ENCODE results near the gene FKRP.
"Not testable (repeated sequence)": the region's sequence is repeated elsewhere in the genome, so short reads cannot be mapped to it uniquely, and the experiment has no call there.

Gene FKRP

DNA sequence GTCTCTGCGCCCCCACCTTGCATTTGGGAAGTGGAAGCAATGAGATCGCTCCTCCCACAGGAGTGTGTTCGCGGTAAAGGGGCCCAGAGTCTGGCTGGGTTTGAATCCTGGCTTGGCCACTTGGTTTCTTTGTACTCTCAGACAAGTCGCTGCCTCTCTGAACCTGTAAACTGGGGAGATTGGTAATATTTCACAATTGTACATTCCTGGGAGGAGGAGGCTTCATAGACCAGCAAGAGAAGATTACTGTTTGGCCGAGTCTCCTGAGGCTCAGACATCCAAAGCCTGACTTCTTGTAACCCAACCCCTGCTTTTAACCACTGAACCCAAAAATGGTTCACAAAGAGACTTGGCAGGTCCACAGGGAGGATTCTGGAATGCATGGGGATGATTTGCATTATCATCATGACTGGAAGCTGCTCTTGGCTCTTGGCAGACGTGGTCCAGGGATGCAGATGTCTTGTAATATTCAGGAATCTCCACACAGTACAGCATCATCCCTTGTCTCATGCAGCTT lies 14.0 kb downstream of the FKRP start:
- DNase-seq, result peak; percentile 47

DNA sequence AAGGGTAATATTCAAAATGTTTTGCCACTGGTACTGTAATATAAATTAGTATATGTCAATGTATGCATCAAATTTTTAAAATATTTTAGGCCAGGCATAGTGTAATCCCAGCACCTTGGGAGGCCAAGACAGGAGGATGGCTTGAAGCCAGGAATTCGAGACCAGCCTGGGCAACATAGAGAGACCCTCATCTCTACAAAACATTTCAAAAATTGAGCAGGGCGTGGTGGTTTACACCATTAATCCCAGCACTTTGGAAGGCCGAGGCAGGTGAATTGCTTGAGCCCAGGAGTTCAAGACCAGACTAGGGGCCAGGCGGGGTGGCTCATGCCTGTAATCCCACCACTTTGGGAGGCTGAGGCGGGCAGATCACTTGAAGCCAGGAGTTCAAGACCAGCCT lies 14.5 kb downstream of the FKRP start:
- no peak for DNase-seq

DNA sequence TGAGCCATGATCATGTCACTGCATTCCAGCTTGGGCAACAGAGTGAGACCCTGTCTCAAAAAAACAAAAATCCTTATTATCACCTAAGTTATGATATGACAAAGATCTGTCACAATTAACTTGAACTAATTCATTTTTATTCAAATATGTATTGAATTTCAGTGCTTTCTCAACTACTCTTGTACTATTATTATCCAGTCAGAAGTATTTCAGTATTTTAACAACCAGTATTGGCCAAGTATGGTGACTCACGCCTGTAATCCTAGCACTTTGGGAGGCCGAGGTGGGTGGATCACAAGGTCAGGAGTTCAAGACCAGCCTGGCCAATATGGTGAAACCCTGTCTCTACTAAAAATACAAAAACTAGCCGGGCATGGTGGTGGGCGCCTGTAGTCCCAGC lies 15.0 kb downstream of the FKRP start:
- DNase-seq, result not testable (repeated sequence)

DNA sequence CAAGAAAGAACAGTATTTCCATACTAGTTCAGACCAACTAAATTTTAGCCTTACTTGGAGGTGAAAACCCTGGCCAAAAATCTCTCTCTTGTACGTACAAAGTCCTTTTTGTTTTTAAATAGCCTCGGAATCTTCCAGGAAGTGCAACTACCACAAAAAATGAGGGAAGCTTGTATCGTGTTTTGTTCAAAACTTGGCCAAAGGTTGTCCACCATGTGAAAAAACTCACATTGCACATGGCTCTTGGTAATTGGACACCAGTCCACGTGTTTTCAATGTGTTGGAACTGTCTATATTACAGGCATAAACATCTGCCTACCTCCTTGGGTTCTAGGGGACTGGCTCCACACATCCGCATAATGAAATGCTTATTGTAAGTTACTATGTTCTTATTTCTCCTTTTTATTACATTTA lies 15.6 kb downstream of the FKRP start:
- no peak for DNase-seq

DNA sequence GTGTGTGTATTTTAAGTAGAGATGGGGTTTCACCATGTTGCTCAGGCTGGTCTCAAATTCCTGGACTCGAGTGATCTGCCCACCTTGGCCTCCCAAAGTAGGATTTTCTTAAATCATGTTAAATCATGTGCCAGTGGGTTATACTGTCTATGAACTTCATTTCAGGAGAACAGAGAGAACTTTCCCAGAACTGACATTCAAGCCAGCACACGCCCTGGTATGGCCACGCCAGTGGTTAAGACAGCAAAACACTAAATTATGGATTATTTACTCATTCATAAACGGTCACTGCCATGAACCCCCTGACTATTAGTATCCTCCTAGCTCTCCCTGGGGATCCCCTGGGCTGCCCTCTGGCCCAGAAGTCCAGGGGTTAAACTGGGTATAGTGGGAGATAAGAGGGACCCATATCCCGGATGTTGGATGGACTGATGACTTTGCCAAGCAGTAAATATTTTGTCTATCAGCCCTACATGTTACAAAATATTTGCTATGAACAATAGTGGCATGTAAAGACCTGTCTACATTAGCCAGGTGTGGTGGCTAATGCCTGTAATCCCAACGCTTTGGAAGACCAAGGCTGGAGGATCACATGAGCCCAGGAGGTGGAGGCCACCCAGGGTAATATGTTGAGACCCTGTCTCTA lies 16.5 kb downstream of the FKRP start:
- DNase-seq, result no peak

DNA sequence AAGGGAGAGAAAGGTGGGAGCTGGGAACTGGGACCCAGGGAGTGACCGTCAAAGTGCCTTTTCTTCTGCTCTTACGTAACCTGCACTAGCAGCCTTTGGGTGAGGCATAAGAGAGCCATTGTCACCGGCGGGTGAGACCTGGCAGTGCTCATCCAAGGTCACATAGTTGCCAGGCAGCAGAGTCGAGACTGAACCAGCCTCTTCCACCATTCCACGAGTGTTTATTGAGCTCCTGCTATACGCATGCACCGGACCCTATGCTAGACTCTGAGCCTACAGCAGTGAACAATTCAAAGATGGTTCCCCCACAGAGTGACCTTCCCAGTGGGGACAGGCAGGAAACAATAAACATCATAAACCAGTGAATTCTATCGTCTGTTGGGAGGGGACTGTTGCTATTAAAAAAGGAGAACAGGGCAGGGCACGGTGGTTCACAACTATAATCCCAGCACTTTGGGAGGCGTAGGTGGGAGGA lies 19.0 kb downstream of the FKRP start:
- DNase-seq, result no peak

GRCh38 chr19:46766569-46767317 lies 20.9 kb downstream of the FKRP start:
- no peak for DNase-seq

- DNase-seq, result not testable (repeated sequence)
Observed at GRCh38 chr19:46768746-46769145, 22.9 kb downstream of the FKRP start.

DNA sequence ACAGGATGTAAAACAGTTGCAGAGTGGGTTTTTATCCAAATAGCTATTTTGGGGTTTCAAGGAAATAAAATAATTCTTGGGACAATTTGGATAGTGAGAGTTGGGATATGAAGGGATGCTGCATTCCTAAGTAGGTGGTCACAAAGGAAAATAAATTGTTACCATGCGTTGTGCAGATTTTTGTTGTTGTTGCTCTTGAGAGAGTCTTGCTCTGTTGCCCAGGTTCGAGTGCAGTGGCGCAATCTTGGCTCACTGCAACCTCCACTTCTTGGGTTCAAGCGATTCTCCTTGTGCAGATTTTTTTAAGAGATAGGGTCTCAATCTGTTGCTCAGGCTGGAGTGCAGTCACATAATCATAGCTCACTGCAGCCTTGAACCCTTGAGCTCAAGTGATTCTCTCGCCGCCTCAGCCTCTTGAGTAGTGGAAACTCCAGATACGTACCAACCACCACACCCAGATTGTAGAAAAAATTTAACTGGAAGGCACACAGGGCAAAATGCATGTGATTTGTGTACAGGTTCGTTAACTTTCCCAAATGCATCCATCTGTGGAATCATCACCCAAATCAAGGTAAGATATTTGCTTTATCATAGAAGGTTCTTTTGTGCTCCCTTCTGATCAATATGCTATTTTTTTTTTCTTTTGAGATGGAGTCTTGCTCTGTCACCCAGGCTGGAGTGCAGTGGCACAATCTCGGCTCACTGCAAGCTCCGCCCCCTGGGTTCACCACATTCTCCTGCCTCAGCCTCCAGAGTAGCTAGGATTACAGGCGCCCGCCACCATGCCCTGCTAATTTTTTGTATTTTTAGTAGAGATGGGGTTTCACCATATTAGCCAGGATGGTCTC lies 26.5 kb downstream of the FKRP start:
- DNase-seq, result no peak

- DNase-seq, result no peak
Observed at GRCh38 chr19:46773018-46773399, 27.2 kb downstream of the FKRP start.

- no peak for DNase-seq
Observed at GRCh38 chr19:46775642-46776258, 29.9 kb downstream of the FKRP start.

DNA sequence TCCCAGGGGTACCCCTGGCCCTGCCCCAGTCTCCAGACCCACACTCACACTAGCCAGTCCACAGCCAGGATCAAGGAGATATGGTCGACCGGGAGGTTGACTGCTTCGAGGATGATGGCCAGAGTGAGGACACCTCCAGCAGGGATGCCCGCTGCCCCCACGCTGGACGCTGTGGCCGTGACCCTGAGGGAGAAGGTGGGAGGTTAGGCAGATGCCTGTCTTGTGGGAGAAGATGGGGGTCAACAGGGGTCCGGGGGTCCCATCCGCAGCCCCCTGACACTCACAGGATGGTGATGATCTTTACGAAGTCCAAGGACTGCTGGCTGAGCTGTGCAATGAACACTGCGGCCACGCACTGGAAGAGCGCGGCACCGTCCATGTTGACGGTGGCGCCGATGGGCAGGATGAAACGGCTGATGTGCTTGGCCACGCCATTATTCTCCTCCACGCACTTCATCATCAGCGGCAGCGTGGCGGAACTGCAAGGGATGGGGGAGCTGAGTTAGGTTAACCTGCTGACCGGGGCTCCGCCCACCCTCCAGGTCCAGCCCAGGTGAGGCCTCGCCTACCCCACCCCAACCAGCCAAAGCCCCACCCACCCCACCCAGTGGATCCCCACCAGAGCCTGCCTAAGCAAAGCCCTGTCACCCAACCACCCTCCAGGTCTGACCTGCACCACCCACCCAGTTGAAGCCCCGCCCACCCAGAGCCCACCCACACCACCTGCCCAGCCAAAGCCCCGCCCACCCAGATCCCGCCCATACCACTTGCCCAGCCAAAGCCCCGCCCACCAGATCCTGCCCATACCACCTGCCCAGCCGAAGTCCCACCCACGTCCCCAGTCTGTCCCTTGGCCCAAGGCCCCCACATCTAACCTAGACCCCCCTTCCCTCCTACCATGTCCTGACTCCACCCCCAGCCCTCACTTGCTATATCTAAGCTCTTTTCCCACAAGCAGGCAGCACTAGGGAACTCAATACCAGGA lies 31.4 kb downstream of the FKRP start:
- no peak for DNase-seq

DNA sequence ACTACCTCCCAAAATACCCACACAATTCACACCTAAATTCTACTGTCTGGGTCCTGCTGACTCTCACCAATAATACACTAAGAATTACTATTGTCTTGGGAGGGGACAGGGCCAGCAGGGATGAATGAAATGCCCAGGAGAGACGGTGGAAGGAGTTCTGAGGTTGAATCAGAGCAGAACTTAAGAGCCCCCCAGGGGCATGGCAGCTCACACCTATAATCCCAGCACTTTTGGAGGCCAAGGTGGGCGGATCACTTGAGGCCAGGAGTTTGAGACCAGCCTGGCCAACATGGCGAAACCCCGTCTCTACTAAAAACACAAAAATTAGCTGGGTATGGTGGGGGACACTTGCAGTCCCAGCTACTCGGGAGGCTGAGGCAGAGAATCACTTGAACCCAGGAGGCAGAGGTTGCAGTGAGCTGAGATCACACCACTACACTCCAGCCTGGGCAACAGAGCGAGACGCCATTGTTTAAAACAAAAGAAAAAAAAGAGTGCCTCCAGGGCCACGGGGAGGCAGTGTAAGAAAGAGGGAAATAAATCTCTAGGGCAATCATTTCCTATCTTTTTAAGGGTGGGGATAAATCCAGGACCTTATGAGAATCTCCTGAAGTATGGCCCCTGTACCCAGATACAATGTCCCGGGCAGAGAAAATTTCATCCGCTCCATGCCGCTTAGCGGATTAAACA lies 32.2 kb downstream of the FKRP start:
- not testable (repeated sequence) for DNase-seq

DNA sequence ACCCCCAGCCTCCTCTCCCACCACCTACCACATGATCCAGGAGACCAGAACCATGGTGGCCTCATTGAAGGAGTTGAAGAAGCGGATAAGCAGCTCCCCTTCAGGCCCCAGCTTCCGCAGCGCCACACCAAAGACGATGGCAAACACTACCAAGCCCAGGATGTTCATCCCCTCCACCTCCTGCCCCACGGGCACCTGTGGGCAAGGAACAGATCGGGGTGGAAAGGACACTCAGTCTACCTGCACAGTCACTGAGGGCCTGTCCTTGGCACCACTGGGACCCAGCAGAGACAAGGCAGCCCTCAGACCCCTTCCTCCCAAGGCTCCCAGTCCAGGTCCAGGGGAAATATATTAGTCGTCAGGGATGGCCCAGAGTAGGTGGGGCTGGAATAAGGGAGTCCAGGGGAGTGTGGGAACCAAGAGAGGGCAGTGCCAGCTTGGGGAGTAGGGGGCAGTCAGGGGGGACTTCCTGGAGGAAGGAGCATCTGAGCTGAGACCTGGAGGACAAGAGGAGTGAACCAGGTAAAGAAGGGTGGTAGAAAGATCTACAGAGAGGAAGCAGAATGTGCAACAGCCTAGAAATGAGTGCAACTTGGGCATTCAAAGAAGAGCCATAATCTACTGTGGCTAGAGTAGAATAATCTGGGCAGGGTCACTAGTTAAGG lies 36.6 kb downstream of the FKRP start:
- no peak for DNase-seq

- DNase-seq, result no peak
Observed at GRCh38 chr19:46783670-46784069, 37.8 kb downstream of the FKRP start.

GRCh38 chr19:46784262-46785053 lies 38.6 kb downstream of the FKRP start:
- peak; percentile 74 for DNase-seq

DNA sequence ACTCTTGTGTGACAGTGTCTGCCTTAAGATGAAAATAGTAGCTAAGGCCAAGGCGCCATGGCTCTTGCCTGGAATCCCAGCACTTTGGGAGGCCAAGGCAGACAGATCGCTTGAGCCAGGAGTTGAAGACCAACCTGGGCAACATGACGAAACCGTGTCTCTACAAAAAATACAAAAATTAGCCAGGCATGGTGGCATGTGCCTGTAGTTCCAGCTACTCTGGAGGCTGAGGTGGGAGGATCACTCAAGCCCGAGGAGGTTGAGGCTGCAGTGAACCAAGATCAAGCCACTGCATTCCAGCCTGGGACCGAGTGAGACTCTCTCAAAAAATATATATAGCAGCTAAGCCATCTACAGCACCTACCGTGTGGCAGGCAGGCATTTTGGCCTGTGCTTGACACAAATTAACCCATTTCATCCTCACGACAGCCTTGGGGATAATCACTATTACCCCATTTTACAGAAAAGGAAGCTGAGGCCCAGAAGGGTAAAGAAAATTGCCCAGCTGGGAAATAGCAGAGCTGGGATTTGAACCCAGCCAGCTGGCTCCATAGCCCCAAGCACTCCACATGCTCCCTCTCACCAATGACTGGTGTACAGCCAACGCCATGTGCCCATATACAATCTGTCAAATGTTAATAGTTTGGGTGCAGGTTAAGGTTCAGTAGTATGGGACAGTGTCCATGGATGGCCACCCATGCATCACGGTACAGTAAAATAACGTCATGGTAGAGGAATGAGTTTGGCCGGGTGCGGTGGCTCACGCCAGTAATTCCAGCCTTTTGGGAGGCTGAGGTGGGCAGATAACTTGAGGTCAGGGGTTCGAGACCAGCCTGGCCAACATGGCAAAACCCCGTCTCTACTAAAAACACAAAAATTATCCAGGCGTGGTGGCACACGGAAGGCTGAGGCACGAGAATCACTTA lies 39.5 kb downstream of the FKRP start:
- DNase-seq, result no peak

DNA sequence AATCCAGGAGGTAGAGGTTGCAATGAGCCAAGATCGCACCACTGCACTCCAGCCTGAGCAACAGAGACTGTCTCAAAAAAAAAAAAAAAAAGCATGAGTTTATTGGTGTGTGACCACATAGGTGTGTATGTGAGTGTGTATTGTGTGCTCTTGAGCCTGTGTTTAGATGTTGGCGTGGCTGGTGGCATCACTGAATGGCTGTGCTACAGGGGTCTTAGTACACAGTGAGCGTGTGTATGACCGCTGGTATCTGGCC lies 40.1 kb downstream of the FKRP start:
- DNase-seq, result no peak
